Choroid plexus epithelial cell (primary cell): Measurements from ENCODE around the gene B4GALNT3.

Source experiments
- DNase-seq: peaks from one replicate; pipeline ENCODE4 v3.0.0-alpha.2; 2010; ENCODE audit warnings: low read depth
- H3K4me3 ChIP-seq: 2 replicates; pipeline ENCODE4 v1.5.1; 2011; ENCODE audit warnings: low read depth, mild to moderate bottlenecking, control low read depth, low read length, moderate library complexity
- TF ChIP-seq, protein P1 (sequence below): conservative IDR thresholded peaks from 2 replicates; pipeline ENCODE4 v1.5.1; 2011; ENCODE audit warnings: low read depth, mild to moderate bottlenecking, control low read depth, inconsistent platforms, low read length, moderate library complexity

The B4GALNT3 gene

GRCh38 chr12:585062-586061 lies 125.6 kb downstream of the B4GALNT3 start:
- no peak overlapping the region for H3K4me3 ChIP-seq
- TF ChIP-seq, protein P1, sequence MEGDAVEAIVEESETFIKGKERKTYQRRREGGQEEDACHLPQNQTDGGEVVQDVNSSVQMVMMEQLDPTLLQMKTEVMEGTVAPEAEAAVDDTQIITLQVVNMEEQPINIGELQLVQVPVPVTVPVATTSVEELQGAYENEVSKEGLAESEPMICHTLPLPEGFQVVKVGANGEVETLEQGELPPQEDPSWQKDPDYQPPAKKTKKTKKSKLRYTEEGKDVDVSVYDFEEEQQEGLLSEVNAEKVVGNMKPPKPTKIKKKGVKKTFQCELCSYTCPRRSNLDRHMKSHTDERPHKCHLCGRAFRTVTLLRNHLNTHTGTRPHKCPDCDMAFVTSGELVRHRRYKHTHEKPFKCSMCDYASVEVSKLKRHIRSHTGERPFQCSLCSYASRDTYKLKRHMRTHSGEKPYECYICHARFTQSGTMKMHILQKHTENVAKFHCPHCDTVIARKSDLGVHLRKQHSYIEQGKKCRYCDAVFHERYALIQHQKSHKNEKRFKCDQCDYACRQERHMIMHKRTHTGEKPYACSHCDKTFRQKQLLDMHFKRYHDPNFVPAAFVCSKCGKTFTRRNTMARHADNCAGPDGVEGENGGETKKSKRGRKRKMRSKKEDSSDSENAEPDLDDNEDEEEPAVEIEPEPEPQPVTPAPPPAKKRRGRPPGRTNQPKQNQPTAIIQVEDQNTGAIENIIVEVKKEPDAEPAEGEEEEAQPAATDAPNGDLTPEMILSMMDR, result no peak
- DNase-seq, result no peak

- TF ChIP-seq, protein P1, result no peak
- no peak overlapping the region for H3K4me3 ChIP-seq
- no peak for DNase-seq
These were observed 126.8 kb downstream of the B4GALNT3 start for GRCh38 chr12:586318-587071.

DNA sequence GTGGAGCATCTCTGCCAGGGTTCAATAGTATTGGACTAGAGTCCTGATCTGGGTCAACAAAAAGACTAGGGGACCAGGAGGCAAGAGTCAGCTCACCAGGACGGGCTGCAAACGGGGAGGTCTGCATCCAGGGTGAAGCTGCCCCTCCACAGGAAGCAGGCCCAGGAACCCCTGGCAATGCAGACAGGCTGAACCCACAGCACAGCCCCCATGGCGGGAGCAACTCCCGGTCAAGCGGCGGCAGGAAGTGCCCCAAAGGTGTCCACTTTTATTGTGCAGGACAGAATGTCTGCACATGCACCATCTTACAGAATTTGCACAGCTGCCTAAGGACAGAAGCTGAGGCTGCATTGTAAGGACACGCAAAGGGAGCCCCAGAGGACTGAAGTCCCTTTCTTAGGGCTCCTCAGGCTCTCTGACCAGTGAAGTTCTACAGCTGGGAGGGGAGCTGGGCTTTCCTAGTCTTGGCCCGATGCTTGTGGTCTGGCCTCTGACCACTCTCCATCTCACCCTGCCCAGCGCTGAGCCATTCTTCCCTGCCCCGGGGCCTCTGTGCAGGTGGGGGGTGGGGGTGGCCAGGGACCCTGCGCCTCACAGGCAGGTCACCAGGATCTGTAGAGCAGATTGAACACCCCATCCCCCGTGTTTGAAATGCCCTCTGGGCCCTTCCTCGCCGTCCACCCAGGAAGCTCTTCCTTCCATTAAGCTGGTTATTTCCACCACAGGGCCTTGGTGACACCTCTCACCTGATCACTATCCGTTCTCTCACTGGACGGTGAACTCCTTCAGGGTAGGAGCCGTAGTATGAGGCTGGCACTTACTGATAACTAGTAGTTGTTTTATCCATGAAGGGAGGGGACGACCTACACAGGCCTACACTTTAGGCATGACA lies 127.6 kb downstream of the B4GALNT3 start:
- H3K4me3 ChIP-seq, result no peak overlapping the region
- no peak for DNase-seq
- TF ChIP-seq, protein P1, result no peak

DNA sequence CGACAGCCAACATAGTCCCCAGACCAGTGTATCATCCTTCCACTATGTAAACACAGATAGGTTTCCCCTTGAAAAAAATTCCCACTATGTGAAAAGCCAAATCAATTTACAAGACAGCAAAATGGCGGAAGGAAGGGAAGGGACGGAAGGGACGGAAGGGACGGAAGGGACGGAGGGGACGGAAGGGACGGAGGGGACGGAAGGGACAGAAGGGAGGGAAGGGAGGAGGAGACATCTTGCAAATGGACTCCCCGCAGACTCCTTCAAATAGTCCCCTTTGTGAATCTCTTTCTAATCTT lies 128.2 kb downstream of the B4GALNT3 start:
- DNase-seq, result no peak
- TF ChIP-seq, protein P1, result no peak

DNA sequence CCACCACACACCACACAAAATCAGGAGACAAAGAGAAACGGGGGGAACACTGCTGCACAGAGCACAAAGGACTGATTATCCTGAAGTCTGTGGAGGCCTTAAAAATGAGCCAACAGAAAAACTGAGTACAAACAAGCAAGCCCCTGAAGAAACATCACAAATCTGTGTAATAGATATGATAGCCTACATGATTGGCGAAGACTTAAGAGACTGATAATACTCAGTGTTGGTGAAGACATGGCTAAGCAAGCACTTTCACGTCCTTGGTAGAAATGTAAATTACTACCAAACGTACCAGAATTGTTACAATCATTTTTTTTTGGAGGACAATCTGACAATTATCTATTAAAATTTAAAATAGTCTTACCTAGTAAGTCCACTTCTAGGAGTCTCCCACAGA lies 128.9 kb downstream of the B4GALNT3 start:
- H3K4me3 ChIP-seq, result no peak overlapping the region
- TF ChIP-seq, protein P1, result no peak
- no peak for DNase-seq

More for the DNA sequence above, 128.2 kb downstream of the B4GALNT3 start:
- no peak overlapping the region for H3K4me3 ChIP-seq

GRCh38 chr12:590206-590750 lies 130.5 kb downstream of the B4GALNT3 start:
- DNase-seq, result no peak
- TF ChIP-seq, protein P1, result no peak
- H3K4me3 ChIP-seq, result no peak overlapping the region
